Cardiac fibroblast (primary cell): ENCODE results near the gene TTC33.

Experiments used
- DNase-seq, 2 donors: peaks; one replicate each; pipeline versions ENCODE4 v3.0.0 to v3.0.0-alpha.2; 2010; ENCODE audit warnings: low read depth in 2 of 2
- H3K4me3 ChIP-seq, 2 donors: replicated peaks in 1 of 2; 1 replicate in 1 of 2; 2 replicates in 1 of 2; pipeline ENCODE4 v1.5.1; 2011; ENCODE audit warnings: low read depth in 2 of 2, low read length in 2 of 2, mild to moderate bottlenecking in 2 of 2, moderate library complexity in 1 of 2
- TF ChIP-seq, protein P1 (sequence below): IDR thresholded peaks from one replicate; pipeline ENCODE4 v1.5.1; 2011; ENCODE audit warnings: low read depth, mild to moderate bottlenecking, low read length, inconsistent platforms

Gene TTC33

DNA sequence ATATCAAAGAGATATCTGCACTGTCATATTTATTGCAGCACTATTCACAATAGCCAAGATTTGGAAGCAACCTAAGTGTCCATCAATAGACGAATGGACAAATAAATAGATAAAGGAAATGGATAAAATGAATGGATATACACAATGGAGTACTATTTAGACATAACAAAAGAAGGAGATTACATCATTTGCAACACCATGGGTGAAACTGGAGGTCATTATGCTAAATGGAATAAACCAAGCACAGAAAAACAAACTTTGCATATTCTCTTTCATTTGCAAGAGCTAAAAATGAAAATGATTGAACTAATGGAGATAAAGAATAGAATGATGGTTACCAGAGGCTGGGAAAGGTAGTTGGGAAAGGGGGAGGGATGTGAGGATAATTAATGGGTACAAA lies 231.1 kb downstream of the TTC33 start:
- no peak overlapping the region for H3K4me3 ChIP-seq
- no peak for DNase-seq
- TF ChIP-seq, protein P1, sequence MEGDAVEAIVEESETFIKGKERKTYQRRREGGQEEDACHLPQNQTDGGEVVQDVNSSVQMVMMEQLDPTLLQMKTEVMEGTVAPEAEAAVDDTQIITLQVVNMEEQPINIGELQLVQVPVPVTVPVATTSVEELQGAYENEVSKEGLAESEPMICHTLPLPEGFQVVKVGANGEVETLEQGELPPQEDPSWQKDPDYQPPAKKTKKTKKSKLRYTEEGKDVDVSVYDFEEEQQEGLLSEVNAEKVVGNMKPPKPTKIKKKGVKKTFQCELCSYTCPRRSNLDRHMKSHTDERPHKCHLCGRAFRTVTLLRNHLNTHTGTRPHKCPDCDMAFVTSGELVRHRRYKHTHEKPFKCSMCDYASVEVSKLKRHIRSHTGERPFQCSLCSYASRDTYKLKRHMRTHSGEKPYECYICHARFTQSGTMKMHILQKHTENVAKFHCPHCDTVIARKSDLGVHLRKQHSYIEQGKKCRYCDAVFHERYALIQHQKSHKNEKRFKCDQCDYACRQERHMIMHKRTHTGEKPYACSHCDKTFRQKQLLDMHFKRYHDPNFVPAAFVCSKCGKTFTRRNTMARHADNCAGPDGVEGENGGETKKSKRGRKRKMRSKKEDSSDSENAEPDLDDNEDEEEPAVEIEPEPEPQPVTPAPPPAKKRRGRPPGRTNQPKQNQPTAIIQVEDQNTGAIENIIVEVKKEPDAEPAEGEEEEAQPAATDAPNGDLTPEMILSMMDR: no peak

DNA sequence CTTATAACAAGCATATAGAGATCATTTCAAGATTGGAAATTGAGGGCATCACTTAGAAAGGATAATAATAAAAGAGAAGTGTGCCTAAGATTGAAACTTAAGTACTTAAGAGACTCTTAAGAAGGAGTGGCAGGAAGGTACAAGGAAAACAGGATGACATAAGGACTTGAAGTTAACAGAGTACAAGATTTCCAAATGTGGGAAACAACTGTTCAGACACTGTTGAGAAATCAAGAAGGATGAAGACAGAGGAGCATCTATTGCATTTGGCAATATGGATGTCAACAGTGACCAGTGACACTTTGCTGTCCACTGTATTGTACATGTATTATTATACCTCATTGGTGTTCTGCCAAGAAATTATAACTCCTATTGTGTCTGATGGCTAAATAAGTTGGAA lies 233.8 kb downstream of the TTC33 start:
- DNase-seq: peak; percentile 6 to 43
- H3K4me3 ChIP-seq: no peak overlapping the region
- TF ChIP-seq, protein P1: no peak

DNA sequence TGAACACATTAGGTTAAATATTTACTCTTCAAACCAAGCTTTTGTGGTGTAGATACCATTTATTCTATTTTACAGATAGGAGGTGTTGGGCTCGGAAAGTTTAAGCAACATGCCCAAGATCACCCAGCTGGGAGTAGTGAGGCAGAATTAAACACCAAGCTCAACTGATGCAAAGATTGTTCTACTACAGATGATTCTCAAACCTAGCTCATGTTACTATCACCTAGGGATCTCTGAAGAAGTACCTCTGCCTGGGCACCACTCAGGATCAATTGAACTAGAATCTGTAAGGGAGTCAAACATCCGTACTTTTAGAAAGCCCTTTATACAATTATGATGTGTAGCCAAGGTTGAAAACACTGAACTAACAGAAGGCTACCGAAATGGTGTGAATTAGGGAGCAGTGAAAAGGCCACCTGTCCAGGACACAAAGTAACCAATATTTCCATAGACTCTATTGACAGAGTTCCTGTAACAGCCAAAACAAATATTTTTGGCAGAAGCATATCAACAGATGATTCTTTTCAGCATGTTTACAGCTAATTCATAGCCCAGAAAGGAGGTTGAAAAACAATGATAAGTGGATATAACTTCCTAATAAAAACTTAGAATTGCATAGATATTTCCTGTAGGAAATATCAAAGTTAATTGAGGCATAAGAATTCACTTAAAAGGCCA lies 234.5 kb downstream of the TTC33 start:
- TF ChIP-seq, protein P1: no peak
- DNase-seq: no peak
- H3K4me3 ChIP-seq: no peak overlapping the region

DNA sequence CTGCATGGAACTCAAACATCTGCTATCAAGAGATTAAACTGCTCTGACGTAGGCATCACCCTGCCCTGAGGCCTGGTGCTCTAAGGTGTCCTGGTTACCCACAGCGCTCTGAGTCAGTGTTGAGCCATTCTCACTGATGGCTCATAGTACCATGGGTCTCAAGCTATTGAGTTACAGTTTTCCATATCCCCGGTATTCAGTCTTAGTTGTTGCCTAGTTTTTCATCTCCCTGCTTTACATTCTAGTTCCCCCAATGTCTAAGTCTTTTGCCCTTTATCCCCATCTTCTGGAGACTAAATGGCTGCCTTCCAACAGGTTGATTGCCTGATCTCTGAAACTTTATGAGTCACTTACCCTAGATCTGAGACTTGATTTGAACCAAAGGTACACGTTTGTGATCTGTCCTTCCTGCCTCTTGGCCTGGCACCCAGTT lies 237.3 kb downstream of the TTC33 start:
- DNase-seq: peak in 1 of 2 donors; percentile 50
- no peak overlapping the region for H3K4me3 ChIP-seq
- TF ChIP-seq, protein P1: no peak

DNA sequence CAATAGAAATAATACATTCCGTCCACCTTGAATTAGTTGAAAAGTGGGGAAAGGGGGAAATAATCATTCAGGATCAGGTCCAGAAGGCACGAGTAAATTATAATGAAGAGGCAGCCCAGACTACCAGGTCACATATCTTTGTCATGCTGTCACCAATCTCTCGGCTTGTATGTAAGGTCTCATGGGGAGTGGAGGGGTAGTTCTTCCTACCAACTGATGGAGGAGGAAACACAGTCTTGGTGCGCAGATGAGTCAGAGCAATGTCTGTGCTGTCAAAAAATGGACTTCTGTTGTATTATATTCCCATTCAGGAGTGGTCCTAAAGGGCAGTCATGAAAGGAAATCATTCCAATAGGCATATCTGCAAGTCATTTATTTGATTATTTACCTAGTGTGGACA lies 240.3 kb downstream of the TTC33 start:
- TF ChIP-seq, protein P1: no peak
- no peak overlapping the region for H3K4me3 ChIP-seq
- DNase-seq: peak in 1 of 2 donors; percentile 29

DNA sequence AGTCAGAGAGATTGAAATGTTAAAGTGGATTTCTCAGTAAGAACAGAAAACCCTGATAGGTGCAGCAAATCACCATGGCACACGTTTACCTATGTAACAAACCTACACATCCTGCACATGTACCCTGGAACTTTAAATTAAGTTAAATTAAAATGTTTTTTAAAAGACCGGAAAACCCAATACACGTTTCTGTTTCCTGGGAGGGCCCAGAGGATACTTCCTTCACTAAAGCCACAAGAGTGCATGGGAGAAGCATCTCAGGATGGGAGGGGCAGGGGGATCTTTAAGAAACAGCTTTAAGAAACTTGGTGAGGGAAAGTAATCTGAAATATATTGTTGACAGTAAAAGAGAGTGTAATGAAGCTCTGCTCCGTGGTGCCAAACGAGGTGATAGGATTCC lies 240.8 kb downstream of the TTC33 start:
- TF ChIP-seq, protein P1: no peak
- no peak for DNase-seq
- H3K4me3 ChIP-seq: no peak overlapping the region

DNA sequence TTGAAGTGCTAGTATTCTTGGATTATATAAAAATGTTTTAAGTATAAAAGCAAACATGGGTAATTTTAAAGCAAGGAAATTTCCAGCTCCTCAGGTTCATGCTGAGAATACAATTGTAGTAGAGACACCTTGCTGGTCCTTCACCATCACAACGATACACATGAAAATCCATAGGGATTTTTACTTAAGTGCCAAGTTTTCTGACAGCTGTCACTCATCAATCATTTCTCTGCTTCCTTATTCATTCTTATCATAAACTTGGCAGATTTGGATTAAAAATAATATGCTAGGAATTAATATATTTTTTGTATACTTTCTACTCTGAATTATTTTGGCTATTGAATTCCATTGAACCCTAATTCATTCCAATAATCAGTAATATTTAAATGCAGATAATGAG lies 244.0 kb downstream of the TTC33 start:
- H3K4me3 ChIP-seq: no peak overlapping the region
- DNase-seq: no peak
- TF ChIP-seq, protein P1: no peak
